ENCODE measurements around the gene TDRD10.

The TDRD10 gene

GRCh38 chr1:154502066-154502743 lies at the start of gene TDRD10, which contains the start of gene SHE:
Gene TDRD10, plus strand, starts transcription at chr1:154502219. Its CDS starts 4,685 bp downstream, at chr1:154506904.
Gene SHE, minus strand, starts transcription at chr1:154502412. Its CDS starts 386 bp downstream, at chr1:154502026.
- DNase-seq = no peak

DNA sequence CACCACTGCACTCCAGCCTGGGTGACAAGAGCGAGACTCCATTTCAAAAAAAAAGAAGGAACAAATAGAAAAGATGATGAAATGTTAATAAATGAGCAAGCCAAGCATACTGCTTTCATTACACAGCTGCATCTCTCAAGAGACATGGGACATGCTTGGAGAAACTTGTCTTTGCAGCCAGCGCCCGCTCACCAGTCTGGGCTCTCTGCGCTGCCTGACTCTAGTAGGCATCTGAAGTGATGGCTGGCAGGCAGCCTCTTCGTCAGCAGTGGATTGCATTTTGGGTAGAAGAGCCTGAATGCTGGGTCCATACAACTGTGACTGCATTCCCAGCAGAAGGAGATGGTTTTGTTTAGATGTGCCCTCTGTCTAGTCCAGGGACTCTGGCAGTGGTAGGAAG lies 48.9 kb upstream of the TDRD10 start:
- DNase-seq = no peak

GRCh38 chr1:154453574-154454352 lies 48.3 kb upstream of the TDRD10 start:
- no peak for DNase-seq

DNA sequence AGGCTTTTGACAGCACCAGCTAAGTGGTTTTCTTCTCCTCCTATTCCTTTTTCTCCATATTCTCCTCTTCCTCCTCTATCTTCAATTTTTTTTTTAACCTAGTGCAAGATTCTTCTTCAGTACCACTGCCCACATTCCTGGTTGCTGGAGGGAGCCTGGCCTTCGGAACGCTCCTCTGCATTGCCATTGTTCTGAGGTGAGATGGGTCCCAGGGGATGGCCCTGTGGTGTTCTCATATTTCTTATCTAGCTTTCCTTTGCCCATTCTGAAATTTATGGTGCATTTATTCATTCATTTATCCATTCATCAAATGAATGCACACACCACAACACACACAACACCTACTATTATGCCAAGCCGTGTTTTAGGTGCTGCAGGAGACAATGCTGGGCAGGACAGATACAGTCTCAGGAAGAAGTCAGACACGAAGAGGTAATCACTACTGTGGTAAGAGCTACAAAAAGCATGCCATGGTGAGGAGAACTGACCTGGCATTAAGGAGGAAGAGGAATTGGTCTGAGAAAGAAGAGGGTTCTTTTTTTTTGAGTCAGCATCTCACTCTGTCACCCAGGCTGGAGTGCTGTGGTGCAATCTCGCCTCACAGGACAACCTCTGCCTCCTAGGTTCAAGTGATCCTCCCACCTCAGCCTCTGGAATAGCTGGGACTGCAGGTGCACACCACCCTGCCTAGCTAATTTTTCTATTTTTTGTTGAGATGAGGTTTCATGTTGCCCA lies 47.5 kb upstream of the TDRD10 start:
- DNase-seq = no peak

- no peak for DNase-seq
Observed at GRCh38 chr1:154456631-154457030, 45.4 kb upstream of the TDRD10 start.

- no peak for DNase-seq
Observed at GRCh38 chr1:154459080-154459479, 42.9 kb upstream of the TDRD10 start.

DNA sequence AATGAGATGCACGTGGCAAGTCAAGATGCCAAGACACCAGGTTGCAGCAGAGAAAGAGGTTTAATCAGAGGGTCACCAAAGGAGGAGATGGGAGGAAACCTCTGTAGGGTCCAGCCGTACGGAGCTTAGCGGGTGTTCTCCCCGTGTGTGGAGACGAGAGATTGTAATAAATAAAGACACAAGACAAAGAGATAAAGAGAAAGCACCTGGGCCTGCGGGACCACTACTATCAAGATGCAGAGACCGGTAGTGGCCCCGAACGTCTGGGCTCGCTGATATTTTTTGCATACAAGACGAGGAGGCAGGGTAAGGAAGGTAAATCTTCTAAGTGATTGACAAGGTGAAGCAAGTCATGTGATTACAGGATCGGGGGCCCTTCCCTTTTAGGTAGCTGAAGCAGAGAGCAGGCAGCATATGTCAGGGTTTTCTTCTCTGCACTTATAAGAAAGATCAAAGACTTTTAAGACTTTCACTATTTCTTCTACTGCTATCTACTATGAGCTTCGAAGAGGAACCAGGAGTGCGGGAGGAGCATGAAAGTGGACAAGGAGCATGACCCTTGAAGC lies 41.2 kb upstream of the TDRD10 start:
- DNase-seq = no peak

DNA sequence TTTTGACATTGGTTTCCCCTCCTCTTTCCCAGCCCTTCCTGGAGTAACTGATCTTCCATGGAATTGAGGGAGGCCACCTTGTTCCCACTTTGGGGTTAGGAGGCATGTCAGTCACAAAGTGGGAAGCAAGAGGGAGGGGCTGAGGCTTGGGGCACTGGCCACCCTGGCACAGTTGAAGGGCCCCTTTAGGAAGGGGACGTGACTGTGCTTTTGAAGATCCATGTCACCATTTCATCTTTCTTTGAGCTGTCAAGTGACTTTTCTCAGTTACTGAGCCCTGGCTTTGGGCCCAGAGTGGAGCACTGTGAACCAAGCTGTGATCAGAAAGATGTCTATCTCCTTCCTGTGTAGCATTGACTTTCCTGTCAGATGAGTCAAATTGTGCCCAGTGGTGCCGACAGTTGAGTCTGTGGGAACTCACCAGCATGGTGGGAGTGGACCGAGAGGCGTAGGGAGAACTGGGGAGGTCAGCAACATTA lies 38.5 kb upstream of the TDRD10 start:
- no peak for DNase-seq

GRCh38 chr1:154465621-154466195 lies 36.3 kb upstream of the TDRD10 start:
- no peak for DNase-seq

DNA sequence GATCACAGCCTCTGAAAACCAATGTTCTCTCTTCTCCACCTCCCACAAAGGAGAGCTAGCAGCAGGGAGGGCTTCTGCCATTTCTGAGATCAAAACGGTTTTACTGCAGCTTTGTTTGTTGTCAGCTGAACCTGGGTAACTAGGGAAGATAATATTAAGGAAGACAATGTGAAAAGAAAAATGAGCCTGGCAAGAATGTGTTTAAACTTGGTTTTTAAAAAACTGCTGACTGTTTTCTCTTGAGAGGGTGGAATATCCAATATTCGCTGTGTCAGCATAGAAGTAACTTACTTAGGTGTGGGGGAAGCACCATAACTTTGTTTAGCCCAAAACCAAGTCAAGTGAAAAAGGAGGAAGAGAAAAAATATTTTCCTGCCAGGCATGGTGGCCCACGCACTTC lies 35.8 kb upstream of the TDRD10 start:
- no peak for DNase-seq

DNA sequence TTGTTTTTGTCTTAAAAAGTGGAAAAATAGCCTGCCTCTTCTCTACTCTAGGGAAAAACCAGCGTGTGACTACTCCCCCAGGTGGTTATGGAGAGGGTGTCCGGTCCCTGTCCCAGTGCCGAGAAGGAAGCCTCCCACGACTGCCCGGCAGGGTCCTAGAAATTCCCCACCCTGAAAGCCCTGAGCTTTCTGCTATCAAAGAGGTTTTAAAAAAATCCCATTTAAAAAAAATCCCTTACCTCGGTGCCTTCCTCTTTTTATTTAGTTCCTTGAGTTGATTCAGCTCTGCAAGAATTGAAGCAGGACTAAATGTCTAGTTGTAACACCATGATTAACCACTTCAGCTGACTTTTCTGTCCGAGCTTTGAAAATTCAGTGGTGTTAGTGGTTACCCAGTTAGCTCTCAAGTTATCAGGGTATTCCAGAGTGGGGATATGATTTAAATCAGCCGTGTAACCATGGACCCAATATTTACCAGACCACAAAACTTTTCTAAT lies 35.0 kb upstream of the TDRD10 start:
- DNase-seq = no peak

DNA sequence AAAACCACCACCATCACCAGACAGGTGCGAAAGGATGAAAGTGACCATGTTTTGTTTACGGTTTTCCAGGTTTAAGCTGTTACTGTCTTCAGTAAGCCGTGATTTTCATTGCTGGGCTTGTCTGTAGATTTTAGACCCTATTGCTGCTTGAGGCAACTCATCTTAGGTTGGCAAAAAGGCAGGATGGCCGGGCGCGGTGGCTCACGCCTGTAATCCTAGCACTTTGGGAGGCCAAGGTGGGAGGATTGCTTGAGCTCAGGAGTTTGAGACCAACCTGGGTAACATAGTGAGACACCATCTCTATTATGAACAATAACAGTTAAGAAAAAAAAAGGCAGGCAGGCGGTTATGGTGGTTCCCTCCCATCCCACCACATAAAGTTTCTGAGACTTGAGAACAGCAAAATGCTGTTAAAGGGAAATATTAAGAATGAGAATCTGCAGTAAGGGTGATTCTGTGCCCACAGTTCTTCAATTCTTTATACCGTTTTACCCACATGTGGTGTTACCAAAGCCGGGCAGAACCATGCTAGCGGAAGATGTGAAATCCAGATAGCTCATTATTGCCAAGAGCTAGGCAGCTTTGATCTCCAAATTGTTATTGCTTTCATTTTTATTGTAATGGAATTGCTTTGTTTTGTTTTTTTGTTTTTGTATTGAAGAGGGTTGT lies 34.5 kb upstream of the TDRD10 start:
- DNase-seq = no peak

GRCh38 chr1:154468535-154469250 lies 33.3 kb upstream of the TDRD10 start:
- DNase-seq = no peak

GRCh38 chr1:154469844-154470560 lies 32.0 kb upstream of the TDRD10 start:
- DNase-seq = no peak

GRCh38 chr1:154471304-154471703 lies 30.7 kb upstream of the TDRD10 start:
- DNase-seq = no peak

DNA sequence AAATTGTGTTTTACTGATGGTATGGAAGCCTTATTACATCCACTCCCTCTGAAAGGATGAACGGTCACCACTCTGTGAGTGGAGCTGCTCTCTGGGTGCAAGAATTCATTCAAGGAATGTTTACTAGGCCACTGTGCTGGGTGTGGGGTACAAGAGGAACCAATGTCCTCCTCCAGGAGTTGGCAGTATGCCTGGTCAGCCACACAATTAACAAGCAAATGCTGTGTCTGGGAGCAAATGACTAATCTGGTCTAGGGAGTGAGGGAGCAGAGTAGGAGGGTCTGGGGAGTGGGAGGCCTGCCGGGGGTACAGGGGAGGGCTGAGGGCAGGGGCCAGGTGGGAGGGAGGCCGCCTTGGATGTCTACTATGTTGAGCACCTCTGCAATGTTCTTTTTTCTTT lies 27.2 kb upstream of the TDRD10 start:
- no peak for DNase-seq

GRCh38 chr1:154476791-154477190 lies 25.2 kb upstream of the TDRD10 start:
- DNase-seq = no peak

DNA sequence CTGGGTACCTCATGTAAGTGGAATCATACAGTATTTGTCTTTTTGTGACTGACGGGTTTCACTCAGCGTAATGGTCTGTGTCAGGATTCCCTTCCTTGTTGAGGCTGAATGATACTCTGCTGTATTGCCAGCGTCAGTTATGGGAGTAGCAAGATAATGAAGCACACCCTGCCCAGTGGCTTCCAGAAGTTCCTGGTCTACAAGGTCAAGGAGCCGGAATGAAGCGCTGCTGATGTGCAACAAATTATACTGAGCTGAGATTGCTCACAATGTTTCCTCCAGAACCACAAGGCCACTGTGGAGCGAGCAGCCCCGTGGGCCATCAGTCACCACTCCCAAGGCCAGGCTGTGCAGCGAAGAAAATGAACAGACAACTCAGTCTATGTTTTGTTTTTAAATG lies 24.0 kb upstream of the TDRD10 start:
- DNase-seq = no peak

GRCh38 chr1:154478639-154479038 lies 23.4 kb upstream of the TDRD10 start:
- peak in 1 of 2 experiments; percentile 7 for DNase-seq

DNA sequence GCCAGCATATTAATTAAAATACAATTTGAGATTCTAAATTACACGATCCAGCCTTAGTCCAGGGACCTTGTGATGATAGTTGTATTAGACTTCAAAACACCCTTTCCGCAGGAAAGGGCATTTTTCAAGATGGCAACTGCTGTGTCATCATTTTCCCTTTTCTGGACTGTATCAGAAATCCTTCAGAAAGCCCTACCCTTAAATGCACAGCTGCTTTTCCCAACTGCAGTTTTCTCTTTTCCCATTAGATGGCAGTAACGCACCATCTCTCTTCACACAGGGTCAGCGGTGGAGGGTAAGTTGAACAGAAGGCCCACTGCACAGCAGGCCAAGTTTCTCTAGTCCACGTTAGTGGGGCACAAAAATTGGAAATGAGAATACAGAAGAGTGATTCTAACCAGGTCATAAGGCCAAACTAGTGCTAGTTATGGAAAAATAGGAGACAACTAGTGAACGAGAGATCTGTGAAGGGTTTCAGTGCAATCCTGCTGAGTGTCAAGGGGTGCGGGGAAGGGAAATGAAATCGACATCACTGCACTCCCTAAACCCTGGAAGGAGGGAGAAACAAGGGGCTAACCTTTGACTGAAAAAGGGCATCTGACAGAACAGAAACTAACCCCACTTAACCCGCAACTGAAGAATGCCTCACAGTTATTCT lies 22.1 kb upstream of the TDRD10 start:
- peak; percentile 26 to 76 for DNase-seq

Data from SW 1271 (cell line).